GM23248 (cell line): Measurements from ENCODE around the gene EIF4A3.

ENCODE experiments used
- EZH2 ChIP-seq: fragments of 200-600 bp; sonication (generic); IDR thresholded peaks from 2 replicates; pipeline ENCODE4 v1.6.1; 2018; ENCODE audit warnings: antibody characterized with exemption, mild to moderate bottlenecking; ENCODE audit not compliant: insufficient read depth, poor library complexity, severe bottlenecking
- EZH2phosphoT487 ChIP-seq: fragments of 200-600 bp; sonication (generic); IDR thresholded peaks from 2 replicates; pipeline ENCODE4 v1.6.1; 2018; ENCODE audit warnings: antibody characterized with exemption, moderate library complexity, mild to moderate bottlenecking, low read depth; ENCODE audit not compliant: insufficient read depth

DNA sequence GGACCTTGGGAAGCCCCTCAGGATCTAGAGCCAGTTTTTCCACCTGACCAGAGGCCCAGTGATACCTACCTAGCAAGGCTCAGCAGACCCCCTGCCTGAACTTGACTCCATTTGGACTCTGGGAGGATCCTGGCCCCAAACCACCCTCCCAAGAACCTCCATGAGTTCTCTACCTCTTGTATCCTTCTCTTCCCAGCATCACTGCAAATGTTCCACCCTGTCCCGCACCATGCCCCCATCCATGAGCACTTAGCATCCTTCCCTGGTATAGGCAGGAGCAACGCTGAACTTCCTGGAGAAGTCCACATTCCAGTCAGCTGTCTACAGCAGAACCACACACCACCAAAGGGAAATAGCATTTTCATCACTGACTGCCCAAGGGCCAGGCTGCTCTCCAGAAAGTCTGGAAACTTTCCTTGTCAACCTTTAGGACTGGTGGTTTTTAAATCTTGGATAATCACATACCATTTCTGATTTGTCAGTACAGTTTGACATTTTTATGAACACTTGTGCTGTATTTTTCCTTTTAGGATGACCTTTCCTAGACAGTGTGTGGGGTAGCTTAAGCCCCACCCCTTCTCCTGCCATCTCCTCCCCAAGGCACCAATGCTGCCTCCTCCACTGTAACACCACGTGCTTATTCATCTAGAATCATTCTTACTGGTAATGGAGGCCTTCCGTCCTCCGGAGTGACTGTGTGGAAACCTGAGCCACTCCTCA is 13.9 kb downstream of the EIF4A3 start:
- TF ChIP-seq EZH2 (no peak), EZH2phosphoT487 (no peak)
